ENCODE measurements around the gene NDUFC2.

GRCh38 chr11:78062671-78063070, 17.0 kb downstream of the NDUFC2 start:
- TF ChIP-seq CTCF (conservative IDR thresholded peaks at IDR 0.05) (no peak), ZFX (IDR thresholded peaks at IDR 0.05) (no peak)
